Measurements from ENCODE around the gene AOPEP.

DNA sequence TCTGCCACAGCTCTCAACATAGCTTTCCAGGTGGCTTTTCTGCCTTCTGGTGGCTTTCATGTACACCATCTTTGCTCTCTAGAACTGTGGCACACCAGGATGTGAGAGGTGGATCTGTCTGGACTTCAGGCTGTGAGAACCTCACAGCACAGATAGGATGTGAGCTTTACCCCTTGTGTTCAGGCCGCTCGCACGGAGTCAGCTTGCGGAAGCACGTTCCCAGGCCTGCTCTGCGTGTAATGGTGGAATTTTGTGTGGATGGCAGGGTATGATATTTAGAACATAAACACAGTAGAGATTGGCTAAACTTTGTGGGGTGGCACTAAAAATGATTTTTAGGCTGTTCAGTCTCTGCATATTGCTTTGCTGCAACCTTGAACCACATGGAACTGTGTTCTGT, 340.6 kb downstream of the AOPEP start:
- TF ChIP-seq CTCF (IDR thresholded peaks at IDR 0.05; ENCODE audit: low read depth, low read length, poor library complexity, severe bottlenecking) (no peak), EZH2phosphoT487 (IDR thresholded peaks at IDR 0.05; ENCODE audit: borderline replicate concordance, low read length) (no peak)

All from DOHH2 (cell line).